GM18505 (cell line): ENCODE data around the gene ZNF598.

Experiments used
- ATAC-seq: cut with Tn5 transposase; IDR thresholded peaks from one replicate; pipeline ENCODE4 v1.9.1; 2021; ENCODE audit not compliant: unreplicated experiment
- POLR2A ChIP-seq: IDR thresholded peaks from 4 replicates; pipeline ENCODE4 v1.6.1; 2011; ENCODE audit warnings: borderline replicate concordance; ENCODE audit not compliant: insufficient read depth, insufficient read length; ENCODE audit errors: extremely low read depth

The ZNF598 gene

DNA sequence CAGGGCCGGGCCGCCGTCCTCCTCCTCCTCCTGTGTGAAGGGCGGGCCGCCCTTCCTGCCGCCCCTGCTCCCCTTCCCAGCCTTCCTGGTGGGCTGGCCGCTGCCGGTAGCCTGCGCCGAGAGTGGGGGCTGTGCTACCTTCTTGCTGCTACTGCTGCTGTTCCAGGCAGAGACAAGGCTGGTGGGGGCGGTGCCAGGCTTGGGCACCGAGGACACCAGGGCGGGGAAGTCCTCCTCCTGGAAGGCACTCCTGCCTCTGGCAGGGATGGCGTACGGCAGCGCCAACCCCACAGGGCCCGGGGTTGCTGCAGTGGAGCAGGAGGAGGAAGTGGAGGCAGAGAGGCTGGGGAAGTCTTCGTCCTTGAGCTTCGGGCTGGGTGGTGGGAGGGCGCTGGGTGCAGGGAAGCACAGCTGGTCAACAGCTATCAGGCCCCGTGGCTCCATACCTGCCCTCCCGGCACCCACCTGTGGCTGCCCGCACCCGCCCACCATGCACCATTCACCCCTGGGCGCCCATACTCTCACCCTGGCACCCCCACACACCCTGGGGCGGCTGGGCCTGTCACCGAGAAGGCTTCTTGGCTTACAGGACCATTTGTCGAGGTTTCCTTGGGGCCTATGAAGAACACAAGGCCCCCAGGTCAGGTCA lies 9.6 kb downstream of the ZNF598 start:
- no peak for TF ChIP-seq POLR2A
- no peak for ATAC-seq

GRCh38 chr16:1998852-1999801 lies 10.5 kb downstream of the ZNF598 start:
- TF ChIP-seq POLR2A, result no peak
- no peak for ATAC-seq

GRCh38 chr16:1998360-1998835 lies 11.2 kb downstream of the ZNF598 start:
- ATAC-seq, result no peak
- no peak for TF ChIP-seq POLR2A

DNA sequence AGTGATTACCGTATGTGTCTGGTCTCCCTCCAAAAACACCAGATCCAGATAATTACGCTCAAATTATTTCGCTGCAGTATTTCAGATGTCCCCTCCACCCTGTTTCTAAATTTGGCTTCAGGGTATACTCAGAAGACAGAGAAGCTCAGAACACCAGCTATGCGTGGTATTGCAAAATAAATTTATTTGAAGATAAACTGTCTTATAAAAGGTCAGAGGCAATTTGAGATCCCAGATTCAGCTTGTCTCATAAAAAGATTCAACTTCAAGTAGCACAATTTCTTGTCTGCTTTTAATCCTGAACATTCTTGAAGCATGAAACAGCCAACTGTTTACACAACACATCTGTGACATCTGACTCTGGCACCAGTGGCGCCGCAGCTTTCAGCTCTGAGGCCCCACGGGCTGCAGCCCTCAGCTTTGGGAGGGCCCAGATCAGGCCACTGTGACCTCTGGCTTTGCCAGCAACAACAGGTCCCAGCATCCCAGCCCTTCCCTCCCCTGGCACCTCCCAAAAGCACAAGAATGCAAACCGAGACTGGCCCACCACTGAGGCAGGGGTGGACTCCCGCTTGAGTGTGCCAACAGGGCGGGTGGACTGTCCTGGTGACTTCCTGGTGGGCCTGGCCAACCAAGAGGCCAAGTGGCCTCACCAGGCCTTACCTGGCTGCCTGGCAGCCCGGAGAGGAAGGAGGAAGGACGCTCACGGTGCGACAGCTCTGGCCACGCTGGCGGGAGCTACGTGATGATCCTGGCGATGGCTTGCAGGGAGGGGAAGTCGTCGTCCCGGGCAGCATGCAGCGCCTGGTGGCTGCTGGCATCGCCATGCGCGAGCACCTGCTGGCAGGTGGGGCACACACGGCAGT lies 11.9 kb downstream of the ZNF598 start:
- TF ChIP-seq POLR2A, result no peak
- ATAC-seq, result no peak

DNA sequence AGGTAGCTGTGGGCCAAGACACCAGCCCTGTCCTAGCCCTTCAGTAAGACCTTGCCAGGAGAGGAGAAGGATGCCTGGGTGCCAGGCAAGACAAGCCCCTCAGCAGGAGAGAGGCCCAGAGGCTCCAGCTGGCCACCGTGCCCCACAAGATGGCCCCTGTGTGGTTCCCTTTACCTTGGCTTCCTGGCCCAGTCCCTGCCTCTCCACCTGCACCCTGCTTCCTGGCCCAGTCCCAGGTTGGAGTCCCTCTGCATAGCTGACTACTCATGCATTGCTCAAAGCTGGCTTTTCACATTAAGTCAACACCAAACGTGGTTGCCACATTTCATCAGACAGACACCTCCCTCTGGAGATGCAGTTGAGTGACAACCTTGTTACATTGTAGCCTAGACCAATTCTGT lies 15.9 kb downstream of the ZNF598 start:
- no peak for TF ChIP-seq POLR2A
- no peak for ATAC-seq

DNA sequence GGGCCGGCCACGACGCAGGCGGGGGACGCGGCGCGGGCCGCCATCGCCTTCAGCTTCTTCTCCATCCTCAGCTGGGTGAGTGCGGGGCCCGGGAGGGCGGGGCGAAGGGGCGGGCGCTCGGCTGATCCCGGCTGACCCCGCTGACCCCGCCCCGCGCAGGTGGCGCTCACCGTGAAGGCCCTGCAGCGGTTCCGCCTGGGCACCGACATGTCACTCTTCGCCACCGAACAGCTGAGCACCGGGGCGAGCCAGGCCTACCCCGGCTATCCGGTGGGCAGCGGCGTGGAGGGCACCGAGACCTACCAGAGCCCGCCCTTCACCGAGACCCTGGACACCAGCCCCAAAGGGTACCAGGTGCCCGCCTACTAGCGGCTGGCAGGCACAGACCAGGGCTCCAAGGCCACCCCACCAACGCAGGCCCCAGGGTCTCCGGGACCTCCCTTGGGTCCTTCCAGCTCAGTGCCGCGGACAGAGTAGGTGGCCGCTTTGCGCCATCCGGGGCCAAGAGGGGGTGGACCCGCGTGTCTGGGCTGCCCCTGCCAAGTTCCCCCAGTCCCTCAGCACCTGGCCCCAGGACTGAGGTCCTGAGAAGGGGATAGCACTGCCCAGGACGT lies 16.8 kb downstream of the ZNF598 start:
- TF ChIP-seq POLR2A, result no peak
- ATAC-seq, result no peak

DNA sequence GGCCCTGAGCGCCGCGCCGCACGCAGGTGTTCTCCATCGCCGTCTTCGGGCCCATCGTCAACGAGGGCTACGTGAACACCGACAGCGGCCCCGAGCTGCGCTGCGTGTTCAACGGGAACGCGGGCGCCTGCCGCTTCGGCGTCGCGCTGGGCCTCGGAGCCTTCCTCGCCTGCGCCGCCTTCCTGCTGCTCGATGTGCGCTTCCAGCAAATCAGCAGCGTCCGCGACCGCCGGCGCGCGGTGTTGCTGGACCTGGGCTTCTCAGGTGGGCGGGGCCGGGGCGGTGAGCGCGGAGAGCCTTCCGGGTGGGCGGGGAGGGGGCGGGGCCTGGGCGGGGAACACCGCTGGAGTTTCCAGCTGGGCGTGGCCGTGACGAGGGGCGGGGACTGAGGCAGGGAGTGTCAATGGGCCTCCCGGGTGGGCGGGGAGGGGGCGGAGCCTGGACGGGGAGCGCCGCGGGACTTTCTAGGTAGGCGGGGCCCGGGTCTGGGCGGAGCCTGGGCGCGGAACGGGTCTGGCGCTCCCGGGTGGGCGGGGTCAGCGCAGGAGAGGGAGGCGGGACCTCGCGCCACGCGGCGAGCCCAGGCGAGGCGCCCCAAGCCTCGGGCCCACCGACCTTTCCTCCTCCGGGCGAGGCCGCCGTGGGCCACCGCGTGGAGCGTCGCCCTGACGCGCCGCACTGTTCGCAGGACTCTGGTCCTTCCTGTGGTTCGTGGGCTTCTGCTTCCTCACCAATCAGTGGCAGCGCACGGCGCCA lies 17.5 kb downstream of the ZNF598 start:
- peak; percentile 47 for ATAC-seq
- peak; percentile 67 for TF ChIP-seq POLR2A

DNA sequence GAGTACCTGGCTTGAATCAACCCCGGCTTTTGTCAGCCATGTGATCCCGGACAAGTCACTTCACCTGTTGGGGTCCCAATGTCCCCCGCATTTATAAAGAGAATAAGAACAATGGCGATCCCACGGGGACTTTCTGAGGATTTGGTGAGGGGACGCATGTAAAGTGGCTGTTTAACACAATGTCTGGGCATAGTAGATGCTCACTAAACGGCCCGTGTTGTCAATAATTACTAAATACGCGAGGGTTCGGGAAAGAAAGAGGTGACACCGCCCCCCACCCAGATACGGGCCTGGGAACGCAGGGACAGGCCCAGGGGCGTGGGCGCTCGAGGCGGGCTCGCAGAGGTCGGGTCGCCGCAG lies 18.1 kb downstream of the ZNF598 start:
- no peak for TF ChIP-seq POLR2A
- no peak for ATAC-seq

GRCh38 chr16:1991135-1991551 lies 18.5 kb downstream of the ZNF598 start:
- peak; percentile 54 for TF ChIP-seq POLR2A
- ATAC-seq, result peak; percentile 35

DNA sequence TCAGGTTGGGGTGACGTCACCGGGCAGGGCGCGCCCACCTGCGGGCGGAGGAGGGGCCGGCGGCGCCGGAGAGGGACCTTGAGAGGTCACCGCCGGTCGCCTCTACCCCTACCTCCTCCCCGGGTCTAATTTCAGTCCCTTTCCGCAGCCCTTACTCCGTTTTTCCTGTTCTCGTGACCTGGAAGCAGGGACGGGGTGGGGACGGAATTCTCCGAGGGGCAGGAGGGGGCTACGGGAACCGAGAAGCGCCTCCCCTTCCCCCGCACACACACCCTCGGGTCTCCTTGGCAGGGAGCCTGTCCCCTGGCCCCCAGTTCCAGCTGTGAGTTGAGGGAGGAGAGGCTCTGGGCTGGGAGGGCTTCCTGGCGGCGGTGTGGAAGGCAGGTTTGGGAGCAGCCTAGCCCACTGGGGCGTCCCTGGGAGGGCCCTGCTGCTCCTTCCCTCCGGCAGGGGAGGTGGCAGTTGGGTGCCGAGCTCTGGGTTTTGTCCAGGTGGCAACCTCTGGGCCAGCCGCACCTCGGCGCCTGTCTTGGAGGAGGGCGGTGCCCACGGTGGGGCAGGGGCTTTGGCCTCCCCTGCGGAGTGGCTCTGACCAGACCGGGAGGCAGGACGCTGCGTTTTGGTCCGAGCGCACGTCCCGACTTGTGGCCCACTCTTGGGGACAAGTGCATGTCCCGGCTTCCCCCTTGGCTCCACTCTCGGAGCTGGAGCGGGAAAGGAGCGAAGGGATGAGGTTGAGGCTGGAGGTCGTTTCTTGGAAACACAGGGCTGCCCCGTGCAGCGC lies 19.1 kb downstream of the ZNF598 start:
- peak; percentile 20 for TF ChIP-seq POLR2A
- peak; percentile 4 for ATAC-seq

DNA sequence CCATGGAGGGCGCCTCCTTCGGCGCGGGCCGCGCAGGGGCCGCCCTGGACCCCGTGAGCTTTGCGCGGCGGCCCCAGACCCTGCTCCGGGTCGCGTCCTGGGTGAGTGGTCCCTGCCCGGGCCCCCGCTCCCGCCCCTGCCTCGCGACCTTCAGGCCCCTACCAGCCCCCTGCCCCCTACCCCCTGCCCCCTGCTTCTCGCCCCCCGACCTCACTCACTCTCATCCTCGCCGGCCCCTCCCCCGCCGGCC lies 19.6 kb downstream of the ZNF598 start:
- ATAC-seq, result no peak
- no peak for TF ChIP-seq POLR2A
